PC-9 (cell line): ENCODE data around the gene C2orf42. TPM values are rescaled to one million over a fixed set of nuclear protein-coding genes. Genes with fewer than 3 reads are reported as not detected.
"Not testable (repeated sequence)": the region's sequence is repeated elsewhere in the genome, so short reads cannot be mapped to it uniquely, and the experiment has no call there.

Experiments used
- BruUV-seq: library from RNA; stranded (reverse); fragments of 400-500 nt; replicated peaks from 2 replicates; lab custom pipeline; 2021; lab: Mats Ljungman, UMichigan
- CTCF ChIA-PET: fragments of 300-600 bp; sonication (Branson Sonifier 250); formaldehyde crosslinking; loops from one replicate; lab custom pipeline; 2022; ENCODE audit warnings: antibody characterized with exemption; lab: Charles Lee
- POLR2A ChIA-PET: fragments of 300-600 bp; sonication (Branson Sonifier 250); formaldehyde crosslinking; loops from one replicate; lab custom pipeline; 2022; ENCODE audit warnings: antibody characterized with exemption; ENCODE audit not compliant: unreplicated experiment; lab: Charles Lee
- DNase-seq, 2 experiments: peaks; one replicate each; pipeline versions ENCODE4 v3.0.0 to v3.0.0-alpha.2; 2015 to 2022; ENCODE audit warnings: mixed read lengths in 1 of 2
- H2AFZ ChIP-seq: fragments of 200-600 bp; sonication (generic); 2 replicates; pipeline ENCODE4 v1.8.1; 2017; ENCODE audit warnings: antibody characterized with exemption
- H3F3A ChIP-seq: fragments of 200-600 bp; sonication (generic); 2 replicates; pipeline ENCODE4 v1.8.1; 2017; ENCODE audit warnings: antibody characterized with exemption, mild to moderate bottlenecking, low read depth; ENCODE audit not compliant: insufficient read depth
- H3K27ac ChIP-seq: fragments of 200-600 bp; sonication (generic); 2 replicates; pipeline ENCODE4 v1.6.1; 2016; ENCODE audit warnings: mixed run types
- H3K27me3 ChIP-seq: fragments of 200-600 bp; sonication (generic); 2 replicates; pipeline ENCODE4 v1.6.1; 2016; ENCODE audit warnings: low read depth, mixed run types; ENCODE audit not compliant: insufficient read depth
- H3K36me3 ChIP-seq: fragments of 200-600 bp; sonication (generic); 2 replicates; pipeline ENCODE4 v1.6.1; 2016; ENCODE audit warnings: low read depth, mixed run types
- H3K4me1 ChIP-seq: fragments of 200-600 bp; sonication (generic); replicated peaks from 2 replicates; pipeline ENCODE4 v1.6.1; 2016; ENCODE audit warnings: mixed run types; ENCODE audit not compliant: insufficient read depth
- H3K4me2 ChIP-seq: fragments of 200-600 bp; sonication (generic); 2 replicates; pipeline ENCODE4 v1.6.1; 2017; ENCODE audit warnings: mixed run types
- H3K4me3 ChIP-seq: fragments of 200-600 bp; sonication (generic); 2 replicates; pipeline ENCODE4 v1.6.1; 2016; ENCODE audit warnings: mixed run types
- H3K79me2 ChIP-seq: fragments of 200-600 bp; sonication (generic); 2 replicates; pipeline ENCODE4 v1.6.1; 2017; ENCODE audit warnings: low read depth, mixed run types
- H3K9me2 ChIP-seq: fragments of 200-600 bp; sonication (generic); 2 replicates; pipeline ENCODE4 v1.8.1; 2017; ENCODE audit warnings: mild to moderate bottlenecking; ENCODE audit not compliant: insufficient read depth
- H3K9me3 ChIP-seq: fragments of 200-600 bp; sonication (generic); 2 replicates; pipeline ENCODE4 v1.8.1; 2016; ENCODE audit warnings: low read depth; ENCODE audit not compliant: insufficient read depth
- H4K20me1 ChIP-seq: fragments of 200-600 bp; sonication (generic); 2 replicates; pipeline ENCODE4 v1.8.1; 2017; ENCODE audit not compliant: insufficient read depth
- EZH2 ChIP-seq: fragments of 200-600 bp; sonication (generic); IDR thresholded peaks from 2 replicates; pipeline ENCODE4 v1.8.0; 2017; ENCODE audit warnings: antibody characterized with exemption, low read depth
- intact Hi-C: fragments of 100-400 bp; cut with micrococcal nuclease; formaldehyde crosslinking; loops from one replicate; pipeline ENCODE4 v1.10.0; 2022; ENCODE audit not compliant: unreplicated experiment
- total RNA-seq: library from RNA; stranded (reverse); gene quantifications from 2 replicates; pipeline ENCODE4 v1.2.3, GENCODE V29; 2021
- TF ChIP-seq, protein P1 (sequence below): fragments of 200-600 bp; sonication (generic); conservative IDR thresholded peaks from 2 replicates; pipeline ENCODE4 v1.6.1; 2017; ENCODE audit warnings: mixed run types, antibody characterized with exemption, mild to moderate bottlenecking, moderate library complexity

The C2orf42 gene
- total RNA-seq, 1 experiment from 2014 or later: 12.7 TPM

DNA sequence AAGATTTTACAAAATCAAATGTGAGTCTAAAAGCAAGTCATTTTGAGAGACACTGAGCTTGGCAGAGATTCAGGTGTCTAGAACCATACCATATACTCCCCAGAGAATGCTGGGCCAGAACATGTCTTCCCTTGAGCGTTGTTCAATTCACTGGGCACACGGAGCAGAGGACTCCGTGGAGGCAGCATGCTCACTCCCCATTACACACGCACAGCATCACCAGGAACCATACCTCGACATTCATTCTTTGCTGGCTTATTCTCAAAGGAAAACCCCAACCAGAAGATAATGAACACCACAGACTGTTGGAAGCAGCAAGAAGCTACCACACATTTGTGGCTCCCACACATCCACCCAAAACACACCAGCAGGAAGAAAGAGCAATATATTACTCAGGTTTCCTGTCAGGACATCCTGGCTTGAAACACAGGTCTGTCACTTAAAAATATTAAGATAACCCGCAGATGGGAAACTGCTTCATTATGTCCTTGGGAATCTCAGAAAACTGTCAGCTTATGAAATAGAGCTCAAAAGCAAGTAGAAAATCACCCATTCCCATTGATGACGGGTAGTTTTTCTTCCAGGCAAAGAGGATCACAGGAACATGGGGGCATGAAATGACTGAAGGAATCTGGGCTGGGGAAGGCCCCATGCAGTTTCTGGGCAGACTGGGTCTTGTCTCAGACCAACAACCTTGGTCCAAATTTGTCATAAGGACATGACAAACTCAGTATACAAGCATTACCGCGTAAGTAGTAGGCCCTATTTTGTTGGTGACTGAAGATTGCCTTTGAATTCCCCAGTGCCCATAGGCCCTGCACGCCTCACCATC, 57.1 kb downstream of the C2orf42 start:
- BruUV-seq: no TSS peak
- 0 out of 2 replicates have a peak overlapping the region, but pooled peaks have one; percentile 75 for H3K4me2 ChIP-seq
- no peaks in the 10 kb centered on the region for H3K9me3 ChIP-seq
- no peaks in the 10 kb centered on the region for H4K20me1 ChIP-seq
- H3K27ac ChIP-seq: peak overlapping the region; percentile 95
- H3K27me3 ChIP-seq: no peaks in the 10 kb centered on the region
- ChIA-PET CTCF (interaction anchor here (0.9 kb wide), 1 partner anchor 8 kb away, joined by 3 read pairs; no protein-coding TSS in a partner anchor), POLR2A (interaction anchor here (0.7 to 1.3 kb wide), 3 partner anchors 45 to 219 kb away, joined by 3 to 5 read pairs (median 4); no protein-coding TSS in a partner anchor)
- H2AFZ ChIP-seq: no peak overlapping the region
- H3K4me1 ChIP-seq: peaks cover 66% of the 10 kb centered on the region
- H3K79me2 ChIP-seq: no peaks in the 10 kb centered on the region
- no peak overlapping the region for H3K4me3 ChIP-seq
- intact Hi-C loops: no loop called here
- no peaks in the 10 kb centered on the region for H3K36me3 ChIP-seq
- DNase-seq: no peak
- TF ChIP-seq, protein P1, sequence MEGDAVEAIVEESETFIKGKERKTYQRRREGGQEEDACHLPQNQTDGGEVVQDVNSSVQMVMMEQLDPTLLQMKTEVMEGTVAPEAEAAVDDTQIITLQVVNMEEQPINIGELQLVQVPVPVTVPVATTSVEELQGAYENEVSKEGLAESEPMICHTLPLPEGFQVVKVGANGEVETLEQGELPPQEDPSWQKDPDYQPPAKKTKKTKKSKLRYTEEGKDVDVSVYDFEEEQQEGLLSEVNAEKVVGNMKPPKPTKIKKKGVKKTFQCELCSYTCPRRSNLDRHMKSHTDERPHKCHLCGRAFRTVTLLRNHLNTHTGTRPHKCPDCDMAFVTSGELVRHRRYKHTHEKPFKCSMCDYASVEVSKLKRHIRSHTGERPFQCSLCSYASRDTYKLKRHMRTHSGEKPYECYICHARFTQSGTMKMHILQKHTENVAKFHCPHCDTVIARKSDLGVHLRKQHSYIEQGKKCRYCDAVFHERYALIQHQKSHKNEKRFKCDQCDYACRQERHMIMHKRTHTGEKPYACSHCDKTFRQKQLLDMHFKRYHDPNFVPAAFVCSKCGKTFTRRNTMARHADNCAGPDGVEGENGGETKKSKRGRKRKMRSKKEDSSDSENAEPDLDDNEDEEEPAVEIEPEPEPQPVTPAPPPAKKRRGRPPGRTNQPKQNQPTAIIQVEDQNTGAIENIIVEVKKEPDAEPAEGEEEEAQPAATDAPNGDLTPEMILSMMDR: no peak
- no peak for TF ChIP-seq EZH2
- peaks cover 54% of the 10 kb centered on the region for H3F3A ChIP-seq
- no peaks in the 10 kb centered on the region for H3K9me2 ChIP-seq

DNA sequence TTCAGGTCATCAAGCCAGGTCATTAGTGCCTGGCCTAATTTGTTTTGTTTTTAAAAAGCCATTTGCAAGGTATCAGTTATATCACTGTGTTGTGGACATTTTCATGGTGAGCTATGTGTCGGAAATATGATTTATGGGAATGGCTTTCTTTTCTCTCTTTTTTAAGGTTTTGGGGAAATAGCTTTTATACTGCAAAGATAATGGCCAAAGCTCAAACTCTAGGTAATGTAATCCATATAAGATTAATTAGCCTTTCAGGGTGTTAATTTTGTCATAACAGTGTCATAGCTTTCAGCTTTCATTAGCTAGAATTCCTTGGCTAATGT, 57.7 kb downstream of the C2orf42 start:
- peaks cover 49% of the 10 kb centered on the region for H3F3A ChIP-seq
- DNase-seq: no peak
- intact Hi-C loops: no loop called here
- peak overlapping the region; percentile 56; the same call in 1 of the 2 replicates for H3K4me3 ChIP-seq
- H3K36me3 ChIP-seq: no peaks in the 10 kb centered on the region
- peaks cover 66% of the 10 kb centered on the region for H3K4me1 ChIP-seq
- ChIA-PET POLR2A (interaction anchor here (0.6 to 1.3 kb wide), 5 partner anchors 9 to 219 kb away, joined by 3 to 7 read pairs (median 5); partner anchors contain the start of gene PCYOX1), CTCF (no interaction called here)
- H3K9me2 ChIP-seq: no peaks in the 10 kb centered on the region
- no TSS peak for BruUV-seq
- no peaks in the 10 kb centered on the region for H4K20me1 ChIP-seq
- H3K9me3 ChIP-seq: no peaks in the 10 kb centered on the region
- no peaks in the 10 kb centered on the region for H3K27me3 ChIP-seq
- peak overlapping the region; percentile 75 for H3K4me2 ChIP-seq
- H3K27ac ChIP-seq: peak overlapping the region; percentile 95
- peak overlapping the region; percentile 78; the same call in 1 of the 2 replicates for H2AFZ ChIP-seq
- TF ChIP-seq EZH2: no peak
- TF ChIP-seq, protein P1: no peak
- no peaks in the 10 kb centered on the region for H3K79me2 ChIP-seq

DNA sequence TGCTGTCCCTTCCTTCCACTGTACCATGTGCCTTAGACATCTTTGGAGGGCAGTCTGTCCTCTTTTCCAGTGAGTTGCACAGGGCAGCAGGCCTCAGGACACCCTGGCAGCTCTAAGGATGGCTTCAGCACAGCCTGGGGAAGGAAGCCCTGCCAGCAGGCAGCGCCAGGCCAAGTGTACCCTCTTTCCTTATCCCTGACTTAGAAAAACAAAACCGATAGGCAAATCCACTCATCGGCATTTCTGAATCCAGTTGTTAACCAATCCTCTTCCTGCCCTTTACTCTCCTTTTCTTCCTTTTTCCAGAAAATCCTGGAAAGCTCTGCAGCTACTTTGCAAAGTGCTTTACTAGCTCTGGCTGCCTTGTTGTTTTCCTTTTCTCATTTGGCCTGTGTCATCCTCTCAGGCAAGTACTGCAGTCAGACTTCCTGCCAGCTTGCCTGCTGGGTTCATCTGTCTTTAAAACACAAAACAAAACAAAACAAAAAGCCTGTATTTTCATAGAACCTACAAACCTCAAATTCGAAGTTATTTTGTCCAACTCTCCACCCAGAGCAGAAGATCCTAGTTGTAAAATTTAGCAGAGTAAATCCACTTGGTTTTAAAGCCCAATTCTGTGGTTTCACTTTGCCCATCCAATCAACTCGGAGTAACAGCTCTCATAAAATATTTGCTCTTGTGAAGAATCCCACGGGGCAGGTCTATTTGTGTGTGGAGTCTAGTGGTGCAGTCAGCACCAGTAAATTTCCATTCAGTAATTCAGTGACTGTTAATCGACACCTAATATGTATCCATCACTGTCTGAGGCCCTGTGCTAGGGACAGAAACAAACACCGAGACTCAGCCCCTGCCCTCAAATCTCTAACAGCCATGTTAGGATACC, 58.3 kb downstream of the C2orf42 start:
- intact Hi-C loops: no loop called here
- CTCF ChIA-PET: no interaction called here
- no peaks in the 10 kb centered on the region for H4K20me1 ChIP-seq

DNA sequence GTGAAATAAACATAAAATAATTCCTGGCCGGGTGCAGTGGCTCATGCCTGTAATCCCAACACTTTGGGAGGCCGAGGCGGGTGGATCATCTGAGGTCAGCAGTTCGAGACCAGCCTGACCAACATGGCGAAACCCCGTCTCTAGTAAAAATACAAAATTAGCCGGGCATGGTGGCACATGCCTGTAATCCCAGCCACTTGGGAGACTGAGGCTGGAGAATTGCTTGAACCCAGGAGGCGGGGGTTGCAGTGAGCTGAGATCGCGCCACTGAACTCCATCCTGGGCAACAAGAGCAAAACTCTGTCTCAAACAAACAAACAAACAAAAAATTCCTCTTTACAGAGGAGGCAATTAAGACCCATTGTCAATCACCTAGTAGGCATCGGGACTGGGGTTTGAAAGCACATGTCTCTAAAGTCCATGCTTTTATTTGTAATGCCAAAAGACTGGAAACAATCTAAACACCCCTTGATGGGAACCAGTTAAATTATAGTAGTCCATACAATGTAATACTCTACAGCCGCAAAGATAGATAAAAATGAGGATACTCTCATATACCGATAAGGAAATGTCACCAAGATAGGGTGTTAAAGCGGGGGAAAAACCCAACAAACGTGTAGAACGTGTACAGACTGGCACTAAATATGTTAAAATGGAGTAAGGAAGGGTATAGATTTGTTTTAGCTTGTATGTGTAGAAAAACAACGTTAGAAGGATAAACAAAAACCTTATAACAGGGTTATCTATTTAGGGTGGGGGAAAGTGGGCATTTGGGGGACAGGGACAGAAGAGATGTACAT, 59.3 kb downstream of the C2orf42 start:
- Histone ChIP-seq H3K4me1 (peaks cover 60% of the 10 kb centered on the region), H3K4me2 (peak overlapping the region; percentile 75), H3K27ac (peak overlapping the region; percentile 95), H3F3A (peaks cover 34% of the 10 kb centered on the region), H3K4me3 (peak overlapping the region; percentile 56; the same call in 1 of the 2 replicates)
- POLR2A ChIA-PET, H3K9me2 ChIP-seq, DNase-seq, H2AFZ ChIP-seq, H3K27me3 ChIP-seq, H3K9me3 ChIP-seq, CTCF ChIA-PET, H3K36me3 ChIP-seq, intact Hi-C loops, H3K79me2 ChIP-seq, BruUV-seq, H4K20me1 ChIP-seq: not testable (repeated sequence)

More for the DNA sequence above, 58.3 kb downstream of the C2orf42 start:
- no peaks in the 10 kb centered on the region for H3K27me3 ChIP-seq
- H3K4me3 ChIP-seq: peak overlapping the region; percentile 56; the same call in 1 of the 2 replicates
- H3K9me2 ChIP-seq: no peaks in the 10 kb centered on the region
- TSS peak; percentile 73 for BruUV-seq
- H3K79me2 ChIP-seq: no peaks in the 10 kb centered on the region
- H3K27ac ChIP-seq: peak overlapping the region; percentile 95
- DNase-seq: peak in 1 of 2 experiments; percentile 80
- H3K4me2 ChIP-seq: peak overlapping the region; percentile 75
- TF ChIP-seq EZH2: no peak
- TF ChIP-seq, protein P1: no peak
- POLR2A ChIA-PET: interaction anchor here (0.6 to 1.3 kb wide), 5 partner anchors 8 to 218 kb away, joined by 3 to 7 read pairs (median 5); partner anchors contain the start of gene PCYOX1
- no peaks in the 10 kb centered on the region for H3K9me3 ChIP-seq
- peak overlapping the region; percentile 78 for H2AFZ ChIP-seq
- H3K4me1 ChIP-seq: peaks cover 66% of the 10 kb centered on the region
- peaks cover 43% of the 10 kb centered on the region for H3F3A ChIP-seq
- no peaks in the 10 kb centered on the region for H3K36me3 ChIP-seq
